K562 (cell line): ENCODE measurements around the gene KBTBD13. TPM values are rescaled to one million over a fixed set of nuclear protein-coding genes. Genes with fewer than 3 reads are reported as not detected.

Experiments
- ATAC-seq: fragments of 200-7000 bp; cut with Tn5 transposase; 3 replicates; pipeline ENCODE4 v1.9.1; 2020; ENCODE audit warnings: moderate library complexity
- BruUV-seq: library from RNA; stranded (reverse); fragments of 400-500 nt; replicated peaks from 2 replicates; lab custom pipeline; 2021; lab: Mats Ljungman, UMichigan
- CTCF ChIA-PET: fragments of 300-600 bp; formaldehyde crosslinking; extraction: SDS; loops from one replicate; lab custom pipeline; 2021; ENCODE audit warnings: low intra/inter-chr PET ratio; lab: Yijun Ruan, JAX
- POLR2A ChIA-PET: fragments of 300-600, 350-650 bp; sonication (Branson Sonifier 250); formaldehyde crosslinking; extraction: SDS; loops from one replicate; lab custom pipeline; 2021; ENCODE audit warnings: antibody characterized with exemption, inconsistent platforms; lab: Yijun Ruan, JAX
- DNase-seq, 4 experiments: peaks; one replicate each; pipeline versions ENCODE4 v3.0.0 to v3.0.0-alpha.2; 2011 to 2018; ENCODE audit warnings: low spot score in 3 of 4, mixed read lengths in 3 of 4; ENCODE audit errors: extremely low read depth in 1 of 4
- FAIRE-seq: peaks from 2 replicates; lab custom pipeline; 2011; peaks lifted over from hg19 to GRCh38; lab: Jason Lieb, UNC
- H2AFZ ChIP-seq: 2 replicates; pipeline ENCODE4 v1.6.0; 2011; ENCODE audit warnings: low read depth, low read length, control low read depth, inconsistent platforms
- H3K27ac ChIP-seq: fragments of 200-600 bp; 3 replicates; pipeline ENCODE4 v1.8.0; 2011; ENCODE audit warnings: low read depth, mild to moderate bottlenecking, control low read depth, inconsistent platforms, low read length, moderate library complexity, mixed read lengths; ENCODE audit errors: extremely low read depth
- H3K27me3 ChIP-seq, 2 experiments: fragments of 300-600 bp in 1 of 2; 2 replicates in 1 of 2; 3 replicates in 1 of 2; pipeline versions ENCODE4 v1.6.0 to v1.8.0; 2011; ENCODE audit warnings: inconsistent platforms in 2 of 2, low read length in 2 of 2, mild to moderate bottlenecking in 1 of 2, mixed read lengths in 1 of 2, moderate library complexity in 1 of 2; ENCODE audit not compliant: control insufficient read depth in 2 of 2, insufficient read depth in 2 of 2
- H3K36me3 ChIP-seq: fragments of 300-600 bp; 3 replicates; pipeline ENCODE4 v1.8.0; 2011; ENCODE audit warnings: mild to moderate bottlenecking, low read length, inconsistent platforms; ENCODE audit not compliant: control insufficient read depth, insufficient read depth
- H3K4me1 ChIP-seq, 2 experiments: fragments of 200-600 bp in 1 of 2; replicated peaks in 1 of 2; 2 replicates in 1 of 2; 3 replicates in 1 of 2; pipeline versions ENCODE4 v1.5.1 to v1.8.0; 2011; ENCODE audit warnings: inconsistent platforms in 2 of 2, low read length in 2 of 2, mild to moderate bottlenecking in 1 of 2, mixed read lengths in 1 of 2, moderate library complexity in 1 of 2; ENCODE audit not compliant: control insufficient read depth in 2 of 2, insufficient read depth in 2 of 2
- H3K4me2 ChIP-seq: 2 replicates; pipeline ENCODE4 v1.6.1; 2011; ENCODE audit warnings: low read length, control low read depth, inconsistent platforms, mixed read lengths; ENCODE audit not compliant: insufficient read depth
- H3K4me3 ChIP-seq: fragments of 200-600 bp; sonication (generic), shearing (Covaris generic); 2 replicates; pipeline ENCODE4 v1.5.1; 2016; ENCODE audit warnings: control low read depth, inconsistent platforms
- H3K79me2 ChIP-seq: fragments of 200-600 bp; 3 replicates; pipeline ENCODE4 v1.8.0; 2011; ENCODE audit warnings: low read length, inconsistent platforms; ENCODE audit not compliant: control insufficient read depth, insufficient read depth
- H3K9ac ChIP-seq, 2 experiments: 2 replicates each; pipeline versions ENCODE4 v1.6.0 to v1.6.1; 2011; ENCODE audit warnings: low read depth in 2 of 2, low read length in 2 of 2, control low read depth in 1 of 2, inconsistent platforms in 1 of 2, mild to moderate bottlenecking in 1 of 2, mixed read lengths in 1 of 2; ENCODE audit not compliant: insufficient read depth in 1 of 2
- H3K9me1 ChIP-seq: one replicate; pipeline ENCODE4 v1.6.0; 2011; ENCODE audit warnings: inconsistent platforms, mild to moderate bottlenecking, low read length, moderate library complexity; ENCODE audit not compliant: control insufficient read depth, insufficient read depth
- H3K9me3 ChIP-seq: replicated peaks from 2 replicates; pipeline ENCODE4 v1.5.1; 2011; ENCODE audit warnings: low read depth, low read length, inconsistent platforms; ENCODE audit not compliant: control insufficient read depth, insufficient read depth
- H4K20me1 ChIP-seq: replicated peaks from 2 replicates; pipeline ENCODE4 v1.6.1; 2011; ENCODE audit warnings: low read length, inconsistent platforms, mixed read lengths; ENCODE audit not compliant: control insufficient read depth, insufficient read depth
- ATF4 ChIP-seq: fragments of 450-650 bp; formaldehyde crosslinking; IDR thresholded peaks from 2 replicates; pipeline ENCODE4 v1.4.0; 2022; ENCODE audit warnings: mild to moderate bottlenecking, moderate library complexity
- BRCA1 ChIP-seq, 2 experiments: fragments of 450-650 bp in 1 of 2; sonication (generic) in 1 of 2; formaldehyde crosslinking in 1 of 2; IDR thresholded peaks; 2 replicates each; pipeline versions ENCODE4 v1.5.0 to v1.6.1; 2017 to 2020; ENCODE audit warnings: mild to moderate bottlenecking in 1 of 2, missing genetic modification reagents in 1 of 2
- EHMT2 ChIP-seq: fragments of 450-650 bp; IDR thresholded peaks from 2 replicates; pipeline ENCODE4 v1.6.1; 2018; ENCODE audit warnings: antibody characterized with exemption
- FOSL1 ChIP-seq: fragments of 200-800 bp; sonication (Bioruptor generic); conservative IDR thresholded peaks from 2 replicates; pipeline ENCODE4 v1.6.1; 2016; ENCODE audit warnings: missing genetic modification characterization, missing compliant biosample characterization
- MED1 ChIP-seq: sonication (generic); formaldehyde crosslinking; IDR thresholded peaks from 2 replicates; pipeline ENCODE4 v1.8.1; 2023; ENCODE audit warnings: missing genetic modification reagents, borderline replicate concordance
- RREB1 ChIP-seq: fragments of 250-450 bp; sonication (Bioruptor Pico); IDR thresholded peaks from 2 replicates; pipeline ENCODE4 v1.4.0; 2020
- SRSF1 ChIP-seq: fragments of 200-400 bp; formaldehyde crosslinking; IDR thresholded peaks from 2 replicates; pipeline ENCODE4 v1.6.1; 2017; ENCODE audit warnings: mild to moderate bottlenecking, low read depth, low read length, moderate library complexity
- WGBS: fragments of 100-300 bp; shearing (Covaris generic); methylation state at CpG from one replicate; pipeline ENCODE4 v1.1.6; 2016; ENCODE audit warnings: low coverage, mixed read lengths; ENCODE audit not compliant: insufficient coverage; ENCODE audit errors: missing lambda C conversion rate; 5-methylcytosine and 5-hydroxymethylcytosine counted together
- in situ Hi-C: fragments of 300-500 bp; cut with MboI; formaldehyde crosslinking; loops from 4 replicates; pipeline ENCODE4 v1.15.0; 2018; ENCODE audit warnings: inconsistent platforms, mixed read lengths
- intact Hi-C: fragments of 100-400 bp; cut with micrococcal nuclease; formaldehyde crosslinking; loops from 2 replicates; pipeline ENCODE4 v1.14.2; 2022
- polyA plus RNA-seq, 8 experiments: library from polyadenylated mRNA; depleted of rRNA in 4 of 8; stranded (reverse) in 5 of 8; unstranded in 3 of 8; fragments of >200 nt; fragmentation: Nextera tagmentation in 2 of 8; fragmentation: Illumina TruSeq in 1 of 8; extraction: Ambion mirVana in 2 of 8; extraction: Trizol in 1 of 8; gene quantifications; 2 replicates each; pipeline versions ENCODE4 v1.2.1 to v1.2.3, GENCODE V29; 2011 to 2014; ENCODE audit warnings: inconsistent platforms in 1 of 8, missing spikeins in 1 of 8
- total RNA-seq, 7 experiments: library from RNA; depleted of rRNA in 6 of 7; stranded (reverse); fragments of >200 nt in 6 of 7; fragmentation: Illumina TruSeq in 2 of 7; extraction: Trizol in 2 of 7; gene quantifications; 2 replicates each; pipeline versions ENCODE4 v1.2.1 to v1.2.3, GENCODE V29; 2011 to 2021; ENCODE audit warnings: low replicate concordance in 1 of 7
- TF ChIP-seq, protein P1 (sequence below), 2 experiments: fragments of 150-350 bp in 1 of 2; IDR thresholded peaks; 2 replicates each; pipeline ENCODE4 v1.6.1; 2012 to 2016; ENCODE audit warnings: low read depth in 2 of 2, low read length in 2 of 2, mild to moderate bottlenecking in 1 of 2, moderate library complexity in 1 of 2

KBTBD13 gene
- total and polyA plus RNA-seq, 9 of the 15 experiments (the other 6 are each of a cell fraction or from before 2014, with no cell fraction given) = 0.07 to 0.13 (median 0.10) TPM; not detected in 3

DNA sequence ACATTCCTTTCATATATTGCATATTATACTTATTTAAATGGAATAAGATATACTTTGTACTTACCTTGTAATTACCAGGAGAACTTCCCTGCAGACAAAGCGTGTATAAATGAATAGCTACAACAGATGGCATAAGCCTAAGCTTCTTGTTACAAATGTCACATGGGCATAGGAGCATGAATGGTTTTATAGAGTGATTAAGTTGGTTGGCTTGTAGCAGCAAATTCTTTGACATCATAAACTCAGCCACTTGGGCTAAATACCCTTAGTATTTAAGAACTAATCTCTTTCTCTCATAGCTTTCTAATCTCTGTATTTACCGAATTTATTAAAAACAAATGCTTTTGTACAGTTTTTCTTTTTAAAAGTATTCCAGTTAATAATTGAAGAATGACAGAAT, 38.5 kb downstream of the KBTBD13 start, which contains the start of gene UBAP1L:
UBAP1L (minus strand) TSS at position 115 of the 400 bp plus-strand sequence. CDS start 8,985 bp downstream, outside the sequence.
- no peaks in the 10 kb centered on the region for H3K79me2 ChIP-seq
- no peaks in the 10 kb centered on the region for H3K9me3 ChIP-seq
- no peak within 1 kb of the TSS for H3K27ac ChIP-seq
- DNase-seq (no peak), FAIRE-seq (no peak), ATAC-seq (no peak)
- H3K4me2 ChIP-seq = no peak within 1 kb of the TSS
- H3K9ac ChIP-seq = no peak within 1 kb of the TSS
- TF ChIP-seq ATF4 (CRISPR knock-in tag) (no peak), RREB1 (CRISPR knock-in tag) (no peak), MED1 (CRISPR knock-in tag) (no peak), EHMT2 (no peak), SRSF1 (no peak), FOSL1 (tag) (no peak), BRCA1 (IDR thresholded peaks at IDR 0.05) (no peak), BRCA1 (CRISPR knock-in tag; IDR thresholded peaks at IDR 0.05) (no peak)
- TF ChIP-seq, protein P1, sequence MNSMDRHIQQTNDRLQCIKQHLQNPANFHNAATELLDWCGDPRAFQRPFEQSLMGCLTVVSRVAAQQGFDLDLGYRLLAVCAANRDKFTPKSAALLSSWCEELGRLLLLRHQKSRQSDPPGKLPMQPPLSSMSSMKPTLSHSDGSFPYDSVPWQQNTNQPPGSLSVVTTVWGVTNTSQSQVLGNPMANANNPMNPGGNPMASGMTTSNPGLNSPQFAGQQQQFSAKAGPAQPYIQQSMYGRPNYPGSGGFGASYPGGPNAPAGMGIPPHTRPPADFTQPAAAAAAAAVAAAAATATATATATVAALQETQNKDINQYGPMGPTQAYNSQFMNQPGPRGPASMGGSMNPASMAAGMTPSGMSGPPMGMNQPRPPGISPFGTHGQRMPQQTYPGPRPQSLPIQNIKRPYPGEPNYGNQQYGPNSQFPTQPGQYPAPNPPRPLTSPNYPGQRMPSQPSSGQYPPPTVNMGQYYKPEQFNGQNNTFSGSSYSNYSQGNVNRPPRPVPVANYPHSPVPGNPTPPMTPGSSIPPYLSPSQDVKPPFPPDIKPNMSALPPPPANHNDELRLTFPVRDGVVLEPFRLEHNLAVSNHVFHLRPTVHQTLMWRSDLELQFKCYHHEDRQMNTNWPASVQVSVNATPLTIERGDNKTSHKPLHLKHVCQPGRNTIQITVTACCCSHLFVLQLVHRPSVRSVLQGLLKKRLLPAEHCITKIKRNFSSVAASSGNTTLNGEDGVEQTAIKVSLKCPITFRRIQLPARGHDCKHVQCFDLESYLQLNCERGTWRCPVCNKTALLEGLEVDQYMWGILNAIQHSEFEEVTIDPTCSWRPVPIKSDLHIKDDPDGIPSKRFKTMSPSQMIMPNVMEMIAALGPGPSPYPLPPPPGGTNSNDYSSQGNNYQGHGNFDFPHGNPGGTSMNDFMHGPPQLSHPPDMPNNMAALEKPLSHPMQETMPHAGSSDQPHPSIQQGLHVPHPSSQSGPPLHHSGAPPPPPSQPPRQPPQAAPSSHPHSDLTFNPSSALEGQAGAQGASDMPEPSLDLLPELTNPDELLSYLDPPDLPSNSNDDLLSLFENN (IDR thresholded peaks at IDR 0.05; ENCODE audit: low read depth in 2 of 2, low read length in 2 of 2) = no peak
- no peaks in the 10 kb centered on the region for H3K9me1 ChIP-seq
- no TSS peak for BruUV-seq
- in situ Hi-C loops (no loop called here), intact Hi-C loops (no loop called here)
- WGBS = 79% methylated on average over 2 of the region's 2 CpGs
- no peak within 1 kb of the TSS for H3K4me3 ChIP-seq
- no peaks in the 10 kb centered on the region for H3K27me3 ChIP-seq
- H3K4me1 ChIP-seq = peaks cover 0 to 4% of the 10 kb centered on the region in 2 experiments; a peak in 1 of 5 replicates
- H2AFZ ChIP-seq = no peak within 1 kb of the TSS
- H4K20me1 ChIP-seq = no peaks in the 10 kb centered on the region; the same call in 1 of the 2 replicates
- ChIA-PET POLR2A (no interaction called here), CTCF (no interaction called here)
- peaks cover 57% of the 10 kb centered on the region for H3K36me3 ChIP-seq
